Measurements from ENCODE around the gene FZD10. TPM values are rescaled to one million over a fixed set of nuclear protein-coding genes. Genes with fewer than 3 reads are reported as not detected.

Gene FZD10
- total and polyA plus RNA-seq, 4 experiments from 2014 or later, result not detected

- POLR2A ChIA-PET (ENCODE audit: partially characterized antibody), result no interaction called here
- Mint-ChIP-seq H3K27me3 (peaks cover 23 to 25% of the 10 kb centered on the region in 2 donors), H3K36me3 (no peaks in the 10 kb centered on the region), H3K27ac (no peak overlapping the region), H3K9me3 (peaks cover 0 to 6% (median 0%) of the 10 kb centered on the region in 8 donors), H3K4me3 (no peak overlapping the region), H3K4me1 (peaks cover 0 to 3% (median 0%) of the 10 kb centered on the region in 4 donors)
- H3K27ac ChIP-seq (ENCODE audit: low read depth, low read length), result no peak overlapping the region
- intact Hi-C loops (cut with micrococcal nuclease), result no loop called here
- H3K36me3 ChIP-seq (ENCODE audit: insufficient read depth, low read length), result no peaks in the 10 kb centered on the region
- no peaks in the 10 kb centered on the region for H3K9me3 ChIP-seq (ENCODE audit: control insufficient read depth in 1 of 2, low read length in 2 of 2)
- CTCF ChIA-PET (ENCODE audit: partially characterized antibody), result no interaction called here
- no peaks in the 10 kb centered on the region for H3K4me1 ChIP-seq (ENCODE audit: insufficient read depth, low read length)
- H3K4me3 ChIP-seq (ENCODE audit: low read length in 2 of 2), result no peak overlapping the region
- no peak for DNase-seq
- no peaks in the 10 kb centered on the region for H3K27me3 ChIP-seq (ENCODE audit: insufficient read depth, low read length)
Measured at GRCh38 chr12:130157998-130158753, 4.1 kb upstream of the FZD10 start.

DNA sequence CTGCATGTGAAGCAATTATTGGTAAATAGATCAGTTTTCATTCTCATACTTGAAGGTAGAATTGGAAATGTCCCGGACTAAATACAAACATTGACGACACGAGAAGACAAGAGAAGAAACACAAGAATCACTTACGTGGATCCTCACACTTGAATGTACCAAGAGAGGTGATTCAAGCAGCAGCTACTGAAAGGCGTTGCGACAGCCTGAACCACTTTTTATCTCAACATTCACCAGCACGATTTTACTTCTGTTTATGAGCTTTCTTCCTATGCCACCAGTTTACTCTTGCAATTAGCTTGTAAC lies 3.6 kb upstream of the FZD10 start:
- CTCF ChIA-PET (ENCODE audit: partially characterized antibody), result no interaction called here
- Histone ChIP-seq H3K4me1 (ENCODE audit: insufficient read depth, low read length) (no peaks in the 10 kb centered on the region), H3K27me3 (ENCODE audit: insufficient read depth, low read length) (no peaks in the 10 kb centered on the region), H3K36me3 (ENCODE audit: insufficient read depth, low read length) (no peaks in the 10 kb centered on the region), H3K9me3 (ENCODE audit: control insufficient read depth in 1 of 2, low read length in 2 of 2) (no peaks in the 10 kb centered on the region), H3K27ac (ENCODE audit: low read depth, low read length) (no peak overlapping the region), H3K4me3 (ENCODE audit: low read length in 2 of 2) (no peak overlapping the region)
- no peaks in the 10 kb centered on the region for H3K36me3 Mint-ChIP-seq
- DNase-seq, result no peak
- H3K27me3 Mint-ChIP-seq, result peaks cover 25 to 27% of the 10 kb centered on the region in 2 donors
- no peak overlapping the region for H3K4me3 Mint-ChIP-seq
- H3K9me3 Mint-ChIP-seq, result peaks cover 0 to 6% (median 0%) of the 10 kb centered on the region in 8 donors
- peaks cover 0 to 6% (median 0%) of the 10 kb centered on the region in 4 donors for H3K4me1 Mint-ChIP-seq
- intact Hi-C loops (cut with micrococcal nuclease), result no loop called here
- no peak overlapping the region for H3K27ac Mint-ChIP-seq
- POLR2A ChIA-PET (ENCODE audit: partially characterized antibody), result no interaction called here

DNA sequence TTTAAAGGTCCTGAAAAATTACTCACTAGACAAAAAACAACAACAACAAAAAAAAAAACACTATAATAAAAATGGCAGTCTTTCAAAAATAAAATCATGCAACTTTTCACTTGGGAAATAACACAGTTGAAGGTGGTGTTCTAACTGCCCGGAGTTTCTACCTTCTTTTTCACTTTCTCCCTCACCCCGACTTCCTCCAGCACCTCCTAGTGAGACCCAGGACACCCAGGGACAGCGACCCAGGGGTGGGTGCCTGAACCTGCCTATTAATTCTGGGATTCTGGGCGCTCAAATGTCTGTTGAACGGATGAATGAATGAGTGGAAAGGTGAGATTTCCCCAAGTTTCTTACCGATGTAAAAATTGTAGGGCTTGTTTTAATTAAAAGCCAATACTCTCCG lies 2.0 kb upstream of the FZD10 start:
- intact Hi-C loops (cut with micrococcal nuclease), result no loop called here
- no peak overlapping the region for H3K4me3 Mint-ChIP-seq

GRCh38 chr12:130160711-130161231 lies 1.5 kb upstream of the FZD10 start:
- Mint-ChIP-seq H3K4me1 (peaks cover 0 to 12% (median 0%) of the 10 kb centered on the region in 4 donors), H3K9me3 (peaks cover 0 to 2% (median 0%) of the 10 kb centered on the region in 8 donors), H3K4me3 (no peak overlapping the region), H3K36me3 (no peaks in the 10 kb centered on the region), H3K27me3 (peaks cover 19 to 26% of the 10 kb centered on the region in 2 donors), H3K27ac (no peak overlapping the region)
- no peak for DNase-seq
- H3K27me3 ChIP-seq (ENCODE audit: insufficient read depth, low read length), result no peaks in the 10 kb centered on the region
- no peaks in the 10 kb centered on the region for H3K36me3 ChIP-seq (ENCODE audit: insufficient read depth, low read length)
- H3K4me3 ChIP-seq (ENCODE audit: low read length in 2 of 2), result no peak overlapping the region
- no peaks in the 10 kb centered on the region for H3K4me1 ChIP-seq (ENCODE audit: insufficient read depth, low read length)
- intact Hi-C loops (cut with micrococcal nuclease), result no loop called here
- ChIA-PET CTCF (ENCODE audit: partially characterized antibody) (no interaction called here), POLR2A (ENCODE audit: partially characterized antibody) (no interaction called here)
- H3K9me3 ChIP-seq (ENCODE audit: control insufficient read depth in 1 of 2, low read length in 2 of 2), result no peaks in the 10 kb centered on the region
- H3K27ac ChIP-seq (ENCODE audit: low read depth, low read length), result no peak overlapping the region

More for the DNA sequence above, 2.0 kb upstream of the FZD10 start:
- Histone ChIP-seq H3K4me1 (ENCODE audit: insufficient read depth, low read length) (no peaks in the 10 kb centered on the region), H3K4me3 (ENCODE audit: low read length in 2 of 2) (no peak overlapping the region), H3K9me3 (ENCODE audit: control insufficient read depth in 1 of 2, low read length in 2 of 2) (no peaks in the 10 kb centered on the region), H3K27ac (ENCODE audit: low read depth, low read length) (no peak overlapping the region), H3K27me3 (ENCODE audit: insufficient read depth, low read length) (no peaks in the 10 kb centered on the region), H3K36me3 (ENCODE audit: insufficient read depth, low read length) (no peaks in the 10 kb centered on the region)
- Mint-ChIP-seq H3K4me1 (peaks cover 0 to 12% (median 0%) of the 10 kb centered on the region in 4 donors), H3K9me3 (peaks cover 0 to 2% (median 0%) of the 10 kb centered on the region in 8 donors), H3K36me3 (no peaks in the 10 kb centered on the region), H3K27me3 (peaks cover 22 to 28% of the 10 kb centered on the region in 2 donors), H3K27ac (no peak overlapping the region)
- POLR2A ChIA-PET (ENCODE audit: partially characterized antibody), result no interaction called here
- CTCF ChIA-PET (ENCODE audit: partially characterized antibody), result no interaction called here
- DNase-seq, result no peak

- Histone ChIP-seq H3K9me3 (ENCODE audit: control insufficient read depth in 1 of 2, low read length in 2 of 2) (no peaks in the 10 kb centered on the region), H3K36me3 (ENCODE audit: insufficient read depth, low read length) (no peaks in the 10 kb centered on the region), H3K27ac (ENCODE audit: low read depth, low read length) (no peak overlapping the region), H3K4me1 (ENCODE audit: insufficient read depth, low read length) (no peaks in the 10 kb centered on the region), H3K4me3 (ENCODE audit: low read length in 2 of 2) (no peak overlapping the region), H3K27me3 (ENCODE audit: insufficient read depth, low read length) (no peaks in the 10 kb centered on the region)
- Mint-ChIP-seq H3K4me1 (peaks cover 0 to 12% (median 0%) of the 10 kb centered on the region in 4 donors), H3K27me3 (peaks cover 23 to 32% of the 10 kb centered on the region in 2 donors), H3K27ac (no peak overlapping the region), H3K4me3 (peak overlapping the region in 1 of 8 donors; percentile 58), H3K36me3 (no peaks in the 10 kb centered on the region), H3K9me3 (peaks cover 0 to 2% (median 0%) of the 10 kb centered on the region in 8 donors)
- DNase-seq, result no peak
- intact Hi-C loops (cut with micrococcal nuclease), result no loop called here
- CTCF ChIA-PET (ENCODE audit: partially characterized antibody), result no interaction called here
- POLR2A ChIA-PET (ENCODE audit: partially characterized antibody), result no interaction called here
Measured at GRCh38 chr12:130161261-130162243, 712 bp upstream of the FZD10 start.

- ChIA-PET CTCF (ENCODE audit: partially characterized antibody) (no interaction called here), POLR2A (ENCODE audit: partially characterized antibody) (no interaction called here)
- Mint-ChIP-seq H3K4me3 (peak overlapping the region in 3 of 8 donors; percentile 53 to 70 (median 62)), H3K36me3 (no peaks in the 10 kb centered on the region), H3K4me1 (peaks cover 0 to 12% (median 0%) of the 10 kb centered on the region in 4 donors), H3K27ac (no peak overlapping the region), H3K27me3 (peaks cover 17 to 27% of the 10 kb centered on the region in 2 donors), H3K9me3 (peaks cover 0 to 2% (median 0%) of the 10 kb centered on the region in 8 donors)
- DNase-seq, result no peak
- intact Hi-C loops (cut with micrococcal nuclease), result no loop called here
- Histone ChIP-seq H3K4me1 (ENCODE audit: insufficient read depth, low read length) (no peaks in the 10 kb centered on the region), H3K36me3 (ENCODE audit: insufficient read depth, low read length) (no peaks in the 10 kb centered on the region), H3K9me3 (ENCODE audit: control insufficient read depth in 1 of 2, low read length in 2 of 2) (no peaks in the 10 kb centered on the region), H3K27ac (ENCODE audit: low read depth, low read length) (no peak overlapping the region), H3K4me3 (ENCODE audit: low read length in 2 of 2) (no peak overlapping the region), H3K27me3 (ENCODE audit: insufficient read depth, low read length) (no peaks in the 10 kb centered on the region)
Measured at GRCh38 chr12:130162745-130163460, 639 bp downstream of the FZD10 start.

Data from CD4-positive, alpha-beta memory T cell (primary cell).